ENCODE measurements around the gene LSM4. TPM values are rescaled to one million over a fixed set of nuclear protein-coding genes. Genes with fewer than 3 reads are reported as not detected.

The LSM4 gene
- total and polyA plus RNA-seq, 7 donors: 89.1 to 285 (median 144) TPM

- WGBS, 2 donors: 16 to 34% methylated on average over 9 of the region's 9 CpGs
Observed at GRCh38 chr19:18321734-18322102, 1.2 kb downstream of the LSM4 start.

GRCh38 chr19:18320865-18321733, 1.8 kb downstream of the LSM4 start:
- 37 to 70% methylated on average over 14 of the region's 14 CpGs for WGBS, 2 donors
- TF ChIP-seq POLR2A (IDR thresholded peaks at IDR 0.05) (peak in 1 of 2 donors; percentile 51), EP300 (IDR thresholded peaks at IDR 0.05) (no peak)
- Histone ChIP-seq H3K27me3 (no peaks in the 10 kb centered on the region), H3K36me3 (no peaks in the 10 kb centered on the region), H3K4me1 (peaks cover 0 to 50% (median 37%) of the 10 kb centered on the region in 4 donors), H3K9me3 (no peaks in the 10 kb centered on the region), H3K4me3 (no peak overlapping the region), H3K27ac (peak overlapping the region; percentile 90 to 93 (median 92))
- intact Hi-C loops (cut with DNase I): no loop called here
- DNase-seq: no peak

More at GRCh38 chr19:18321734-18322102, 1.2 kb downstream of the LSM4 start:
- no peaks in the 10 kb centered on the region for H3K36me3 ChIP-seq
- TF ChIP-seq POLR2AphosphoS5 (IDR thresholded peaks at IDR 0.05): no peak
- TF ChIP-seq, protein P1, sequence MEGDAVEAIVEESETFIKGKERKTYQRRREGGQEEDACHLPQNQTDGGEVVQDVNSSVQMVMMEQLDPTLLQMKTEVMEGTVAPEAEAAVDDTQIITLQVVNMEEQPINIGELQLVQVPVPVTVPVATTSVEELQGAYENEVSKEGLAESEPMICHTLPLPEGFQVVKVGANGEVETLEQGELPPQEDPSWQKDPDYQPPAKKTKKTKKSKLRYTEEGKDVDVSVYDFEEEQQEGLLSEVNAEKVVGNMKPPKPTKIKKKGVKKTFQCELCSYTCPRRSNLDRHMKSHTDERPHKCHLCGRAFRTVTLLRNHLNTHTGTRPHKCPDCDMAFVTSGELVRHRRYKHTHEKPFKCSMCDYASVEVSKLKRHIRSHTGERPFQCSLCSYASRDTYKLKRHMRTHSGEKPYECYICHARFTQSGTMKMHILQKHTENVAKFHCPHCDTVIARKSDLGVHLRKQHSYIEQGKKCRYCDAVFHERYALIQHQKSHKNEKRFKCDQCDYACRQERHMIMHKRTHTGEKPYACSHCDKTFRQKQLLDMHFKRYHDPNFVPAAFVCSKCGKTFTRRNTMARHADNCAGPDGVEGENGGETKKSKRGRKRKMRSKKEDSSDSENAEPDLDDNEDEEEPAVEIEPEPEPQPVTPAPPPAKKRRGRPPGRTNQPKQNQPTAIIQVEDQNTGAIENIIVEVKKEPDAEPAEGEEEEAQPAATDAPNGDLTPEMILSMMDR (IDR thresholded peaks at IDR 0.05): no peak
- TF ChIP-seq EP300 (IDR thresholded peaks at IDR 0.05): no peak
- no peak for TF ChIP-seq POLR2A (IDR thresholded peaks at IDR 0.05)
- no peak for DNase-seq
- H3K4me1 ChIP-seq: peaks cover 0 to 50% (median 37%) of the 10 kb centered on the region in 4 donors
- peak overlapping the region; percentile 90 to 93 (median 92) for H3K27ac ChIP-seq
- H3K4me3 ChIP-seq: peak overlapping the region in 1 of 4 donors; percentile 82
- intact Hi-C loops (cut with DNase I): loop anchor here (2.0 kb wide), 2 partner anchors 15 to 117 kb away; partner anchors contain the start of gene RAB3A
- no peaks in the 10 kb centered on the region for H3K9me3 ChIP-seq
- H3K27me3 ChIP-seq: no peaks in the 10 kb centered on the region

- peaks cover 0 to 50% (median 37%) of the 10 kb centered on the region in 4 donors for H3K4me1 ChIP-seq
- peak overlapping the region in 2 of 4 donors; percentile 58 to 90 for H3K27ac ChIP-seq
- 20 to 71% methylated on average over 7 of the region's 7 CpGs for WGBS, 2 donors
- no peak for DNase-seq
- intact Hi-C loops (cut with DNase I): no loop called here
- TF ChIP-seq POLR2AphosphoS5 (IDR thresholded peaks at IDR 0.05) (no peak), POLR2A (IDR thresholded peaks at IDR 0.05) (no peak), EP300 (IDR thresholded peaks at IDR 0.05) (no peak)
- TF ChIP-seq, protein P1 (IDR thresholded peaks at IDR 0.05): no peak
- peaks cover 0 to 9% (median 0%) of the 10 kb centered on the region in 4 donors for H3K36me3 ChIP-seq
- no peak overlapping the region for H3K4me3 ChIP-seq
- no peaks in the 10 kb centered on the region for H3K9me3 ChIP-seq
- H3K27me3 ChIP-seq: no peaks in the 10 kb centered on the region
Observed at GRCh38 chr19:18319591-18320135, 3.2 kb downstream of the LSM4 start.

DNA sequence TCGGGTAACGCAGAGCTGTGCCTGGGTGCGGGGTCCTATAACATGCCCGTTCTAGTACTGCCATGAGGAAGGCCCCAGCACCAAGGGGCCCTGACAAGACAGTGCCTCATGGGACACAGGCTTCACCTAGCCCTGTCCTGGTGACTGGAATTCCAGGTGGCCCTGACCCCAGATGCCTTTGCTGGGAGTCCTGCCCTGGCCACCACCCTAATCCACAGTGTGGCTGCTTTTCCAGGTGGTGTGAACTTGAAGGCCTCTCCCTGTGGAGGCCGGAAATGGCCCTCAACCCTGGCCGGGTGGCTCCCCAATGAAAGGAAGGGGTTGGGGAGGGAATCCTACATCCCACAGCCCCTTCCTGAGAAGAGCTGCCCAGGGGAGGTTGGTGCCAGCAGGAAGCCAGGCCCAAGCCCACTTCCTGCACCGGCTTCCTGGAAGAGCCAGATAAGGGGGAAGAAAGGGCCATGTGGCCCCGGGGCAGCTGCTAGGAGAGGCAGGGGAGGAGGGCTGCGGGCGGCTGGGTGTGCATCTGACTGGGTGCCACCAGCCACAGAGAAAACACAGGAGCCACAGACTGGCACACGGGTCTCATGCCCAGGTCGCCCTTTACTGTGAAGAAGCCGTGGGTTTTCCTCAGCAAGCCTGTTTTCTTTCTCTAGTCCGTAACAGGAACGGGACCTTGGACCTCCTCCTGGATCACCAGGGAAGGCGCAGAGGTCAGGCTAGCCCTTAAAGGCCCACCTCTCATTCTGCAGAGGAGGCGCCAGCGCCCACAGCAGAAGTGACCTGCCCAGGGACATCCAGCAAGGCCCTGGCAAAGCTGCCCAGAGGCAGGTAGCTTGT, 4.7 kb downstream of the LSM4 start:
- intact Hi-C loops (cut with DNase I): no loop called here
- peaks cover 0 to 37% (median 27%) of the 10 kb centered on the region in 4 donors for H3K4me1 ChIP-seq
- no peak for TF ChIP-seq EP300 (IDR thresholded peaks at IDR 0.05)
- TF ChIP-seq POLR2AphosphoS5 (IDR thresholded peaks at IDR 0.05): no peak
- TF ChIP-seq, protein P1 (IDR thresholded peaks at IDR 0.05): no peak
- TF ChIP-seq POLR2A (IDR thresholded peaks at IDR 0.05): no peak
- WGBS, 2 donors: 40 to 41% methylated on average over 18 of the region's 18 CpGs
- H3K36me3 ChIP-seq: peaks cover 0 to 9% (median 0%) of the 10 kb centered on the region in 4 donors
- no peak overlapping the region for H3K4me3 ChIP-seq
- no peaks in the 10 kb centered on the region for H3K9me3 ChIP-seq
- DNase-seq: no peak
- no peaks in the 10 kb centered on the region for H3K27me3 ChIP-seq
- peak overlapping the region; percentile 49 to 65 (median 56) for H3K27ac ChIP-seq

Data from sigmoid colon (tissue), 7 donors.